Subcutaneous adipose tissue (tissue), 4 donors: ENCODE results near the gene SEMA3F. TPM values are rescaled to one million over a fixed set of nuclear protein-coding genes. Genes with fewer than 3 reads are reported as not detected.

Source experiments
- total RNA-seq, 4 donors: library from RNA; depleted of rRNA; stranded (reverse); fragments of >200 nt; gene quantifications; one replicate each; pipeline ENCODE4 v1.1.0, GENCODE V29; 2016
- TF ChIP-seq, protein P1 (sequence below): fragments of 450-650 bp; IDR thresholded peaks from one replicate; pipeline ENCODE4 v1.5.1; 2016; ENCODE audit warnings: low read depth, mild to moderate bottlenecking, control low read depth, antibody characterized with exemption, moderate library complexity

SEMA3F gene
- total RNA-seq, 4 donors from 2014 or later = 4.6 to 32.8 (median 11.5) TPM

DNA sequence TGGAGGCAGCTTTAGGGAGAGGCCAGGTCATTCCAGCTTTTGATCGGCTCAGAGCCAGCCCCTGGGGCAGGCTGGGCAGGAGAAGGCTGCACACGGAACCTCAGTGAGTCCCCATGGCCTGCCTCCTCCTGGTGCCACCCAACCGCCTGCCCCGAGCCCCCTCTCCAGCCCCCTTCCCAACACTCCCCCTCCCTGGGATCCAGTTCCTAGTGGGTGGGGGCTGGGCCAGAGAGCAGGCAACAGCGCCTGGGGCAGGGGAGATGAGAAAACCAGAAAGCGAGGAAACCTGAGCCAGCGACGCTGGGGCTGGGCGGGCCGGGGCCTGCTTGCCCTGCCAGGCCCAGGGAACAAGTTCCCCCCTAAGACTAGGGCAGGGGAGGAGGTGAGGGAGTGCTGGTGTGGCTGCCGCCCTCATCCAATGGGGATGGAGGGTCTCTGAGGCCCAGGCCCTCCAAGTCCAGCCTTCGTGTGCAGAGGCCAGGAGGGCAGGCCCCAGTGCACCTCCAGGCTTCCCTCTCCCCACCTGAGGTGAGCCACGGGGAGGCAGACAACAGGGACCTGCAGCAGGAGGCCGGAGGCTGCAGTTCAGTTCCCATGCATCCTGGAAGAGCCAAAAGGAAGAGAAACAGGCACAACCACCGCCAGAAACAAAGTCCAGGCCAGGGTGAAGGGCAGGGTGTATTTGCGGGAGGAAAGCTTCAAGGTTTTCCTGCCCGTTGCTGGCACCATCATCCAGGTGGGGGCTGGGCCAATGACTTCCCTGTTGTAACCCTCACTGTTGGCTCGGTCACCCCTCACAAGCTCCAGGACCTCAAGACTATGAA is 4.0 kb upstream of the SEMA3F start:
- TF ChIP-seq, protein P1, sequence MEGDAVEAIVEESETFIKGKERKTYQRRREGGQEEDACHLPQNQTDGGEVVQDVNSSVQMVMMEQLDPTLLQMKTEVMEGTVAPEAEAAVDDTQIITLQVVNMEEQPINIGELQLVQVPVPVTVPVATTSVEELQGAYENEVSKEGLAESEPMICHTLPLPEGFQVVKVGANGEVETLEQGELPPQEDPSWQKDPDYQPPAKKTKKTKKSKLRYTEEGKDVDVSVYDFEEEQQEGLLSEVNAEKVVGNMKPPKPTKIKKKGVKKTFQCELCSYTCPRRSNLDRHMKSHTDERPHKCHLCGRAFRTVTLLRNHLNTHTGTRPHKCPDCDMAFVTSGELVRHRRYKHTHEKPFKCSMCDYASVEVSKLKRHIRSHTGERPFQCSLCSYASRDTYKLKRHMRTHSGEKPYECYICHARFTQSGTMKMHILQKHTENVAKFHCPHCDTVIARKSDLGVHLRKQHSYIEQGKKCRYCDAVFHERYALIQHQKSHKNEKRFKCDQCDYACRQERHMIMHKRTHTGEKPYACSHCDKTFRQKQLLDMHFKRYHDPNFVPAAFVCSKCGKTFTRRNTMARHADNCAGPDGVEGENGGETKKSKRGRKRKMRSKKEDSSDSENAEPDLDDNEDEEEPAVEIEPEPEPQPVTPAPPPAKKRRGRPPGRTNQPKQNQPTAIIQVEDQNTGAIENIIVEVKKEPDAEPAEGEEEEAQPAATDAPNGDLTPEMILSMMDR = no peak

DNA sequence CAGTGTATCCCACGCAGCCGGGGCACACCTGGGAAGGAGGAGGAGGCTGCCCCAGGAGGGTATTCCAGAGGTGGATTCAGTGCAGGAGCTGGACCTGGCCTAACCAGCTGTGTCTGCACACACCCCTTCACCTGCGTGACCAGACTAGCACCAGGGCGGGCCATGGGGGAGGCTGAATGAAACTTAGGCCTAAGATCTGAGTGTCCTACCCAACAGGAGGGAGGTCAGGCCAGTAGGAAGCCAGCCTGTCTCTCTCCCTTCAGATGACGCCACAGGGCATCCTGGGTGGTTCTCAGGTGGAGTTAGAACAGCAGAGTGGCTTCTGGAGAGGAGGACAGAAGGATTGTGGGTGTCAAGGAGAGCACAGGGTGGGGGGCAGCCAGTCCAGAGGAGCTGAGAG is 3.4 kb upstream of the SEMA3F start:
- TF ChIP-seq, protein P1 = no peak

DNA sequence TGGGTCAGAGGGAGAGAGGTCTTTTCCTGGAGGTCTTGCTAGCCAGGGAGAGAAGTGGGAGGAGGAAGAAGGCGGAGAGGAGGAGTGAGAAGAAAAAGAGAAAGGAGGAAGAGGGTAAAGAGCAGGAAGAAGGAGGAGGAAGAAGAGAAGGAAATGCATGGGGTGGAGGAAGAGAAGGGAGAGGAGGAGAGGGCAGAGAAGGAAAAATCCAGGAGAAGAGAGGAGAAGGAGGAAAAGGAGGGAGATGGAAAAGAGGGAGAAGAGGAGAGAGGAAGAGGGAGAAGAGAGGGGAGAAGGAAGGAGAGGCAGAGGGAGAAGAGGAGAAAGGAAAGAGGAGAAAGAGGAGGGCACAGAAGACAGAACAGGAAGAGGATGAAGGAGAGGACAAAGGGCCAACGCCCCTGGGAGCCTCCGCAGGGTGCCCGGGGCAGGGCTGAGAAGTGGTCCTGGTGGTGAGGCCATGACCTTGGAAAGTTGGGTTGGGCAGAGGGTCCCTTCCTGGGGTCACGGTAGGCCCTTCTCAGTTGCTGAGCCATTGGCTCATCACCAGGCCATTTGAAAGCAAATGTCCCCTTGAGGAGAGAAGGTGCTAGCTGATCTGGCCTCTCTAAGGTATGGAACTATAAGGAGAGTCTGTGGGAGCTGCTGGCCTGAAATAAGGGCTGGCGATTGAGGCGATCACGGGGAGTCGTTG is 1.2 kb upstream of the SEMA3F start:
- TF ChIP-seq, protein P1 = no peak

DNA sequence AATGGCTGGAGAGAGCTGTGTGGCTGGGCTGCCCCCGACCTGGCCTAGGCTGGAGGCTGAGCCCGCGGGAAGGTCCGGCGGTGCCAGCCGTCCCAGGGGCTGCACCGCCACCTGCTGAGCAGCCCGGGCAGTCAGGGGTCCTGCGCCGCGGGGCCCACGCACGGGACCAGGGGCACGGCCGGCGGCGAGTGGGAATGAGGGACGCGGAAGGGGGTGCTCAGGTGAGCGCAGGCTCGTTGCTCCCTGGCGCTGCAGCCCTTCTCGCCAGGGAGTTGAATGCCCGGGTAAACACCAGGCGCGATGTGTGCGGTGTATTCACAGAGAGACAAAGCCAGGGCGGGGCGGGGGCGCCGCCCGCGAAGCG is 666 bp upstream of the SEMA3F start:
- TF ChIP-seq, protein P1 = no peak

DNA sequence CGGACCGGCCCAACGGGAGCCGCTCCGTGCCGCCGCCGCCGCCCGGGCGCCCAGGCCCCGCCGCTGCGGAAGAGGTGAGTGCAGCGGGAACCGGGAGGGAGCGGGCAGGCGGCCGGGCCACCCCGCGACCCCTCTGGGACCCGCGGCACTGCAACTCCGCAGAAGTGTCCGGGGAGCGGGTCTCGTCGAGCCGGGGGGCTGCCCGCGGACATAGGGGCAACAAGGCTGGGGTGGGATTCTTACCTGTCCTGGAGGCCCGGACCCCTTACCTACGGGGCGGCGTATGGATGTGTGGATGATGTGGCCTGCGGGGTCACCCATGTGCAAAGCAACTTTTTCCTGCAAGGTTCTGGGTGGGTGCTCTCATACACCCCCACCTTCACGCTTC is 361 bp downstream of the SEMA3F start:
- TF ChIP-seq, protein P1 = no peak

DNA sequence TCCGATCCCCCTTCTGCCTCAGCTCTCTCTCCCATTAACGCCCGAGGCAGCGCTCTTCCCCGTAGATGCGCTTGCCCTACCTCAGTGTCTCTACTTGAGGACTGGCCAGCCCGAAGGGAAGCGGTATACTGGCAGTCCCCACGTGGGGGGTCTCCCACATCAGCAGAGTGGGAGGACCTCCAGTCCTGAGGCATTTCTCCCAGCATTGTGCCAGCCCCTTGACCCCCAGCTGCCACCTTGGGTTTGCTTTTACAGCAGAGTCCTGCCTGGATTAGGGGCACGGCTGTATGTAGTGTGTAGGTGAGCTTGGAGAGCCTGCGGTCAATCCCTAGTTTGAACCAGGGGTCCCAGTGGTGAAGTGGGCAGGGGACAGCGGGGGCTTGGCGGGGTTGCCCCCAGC is 767 bp downstream of the SEMA3F start:
- TF ChIP-seq, protein P1 = no peak
